Brain microvascular endothelial cell (primary cell): ENCODE measurements around the gene SH3BP2.
A peak's percentile ranks its signal among the peaks of the same experiment; 100 is the strongest.

Experiments
- DNase-seq: peaks from one replicate; pipeline ENCODE4 v3.0.0-alpha.2; 2020
- H3K27ac ChIP-seq: fragments of 250-450 bp; sonication (Bioruptor Pico); 2 replicates; pipeline ENCODE4 v1.5.1; 2020; ENCODE audit warnings: mild to moderate bottlenecking, moderate library complexity
- H3K27me3 ChIP-seq: fragments of 250-450 bp; sonication (Bioruptor Pico); replicated peaks from 2 replicates; pipeline ENCODE4 v1.5.1; 2020; ENCODE audit warnings: mild to moderate bottlenecking
- H3K36me3 ChIP-seq: fragments of 250-450 bp; sonication (Bioruptor Pico); replicated peaks from 2 replicates; pipeline ENCODE4 v1.5.1; 2020; ENCODE audit warnings: mild to moderate bottlenecking
- H3K4me3 ChIP-seq: 2 replicates; pipeline ENCODE4 v1.5.1; 2011; ENCODE audit warnings: low read depth, mild to moderate bottlenecking, control low read depth, low read length, moderate library complexity
- in situ Hi-C: cut with HindIII; loops from 2 replicates; pipeline ENCODE4 v1.10.0; 2017; ENCODE audit warnings: low sequenced_read_pairs, low pct_ligation_motif_present
- TF ChIP-seq, protein P1 (sequence below): IDR thresholded peaks from 2 replicates; pipeline ENCODE4 v1.5.1; 2011; ENCODE audit warnings: low read depth, mild to moderate bottlenecking, moderate library complexity, low read length, control low read depth, inconsistent platforms; ENCODE audit errors: missing control alignments

Gene SH3BP2

GRCh38 chr4:2829933-2830451, 37.1 kb downstream of the SH3BP2 start:
- DNase-seq: peak; percentile 33
- peaks cover 56% of the 10 kb centered on the region for H3K36me3 ChIP-seq
- no peak overlapping the region for H3K4me3 ChIP-seq
- H3K27ac ChIP-seq: no peak overlapping the region
- TF ChIP-seq, protein P1, sequence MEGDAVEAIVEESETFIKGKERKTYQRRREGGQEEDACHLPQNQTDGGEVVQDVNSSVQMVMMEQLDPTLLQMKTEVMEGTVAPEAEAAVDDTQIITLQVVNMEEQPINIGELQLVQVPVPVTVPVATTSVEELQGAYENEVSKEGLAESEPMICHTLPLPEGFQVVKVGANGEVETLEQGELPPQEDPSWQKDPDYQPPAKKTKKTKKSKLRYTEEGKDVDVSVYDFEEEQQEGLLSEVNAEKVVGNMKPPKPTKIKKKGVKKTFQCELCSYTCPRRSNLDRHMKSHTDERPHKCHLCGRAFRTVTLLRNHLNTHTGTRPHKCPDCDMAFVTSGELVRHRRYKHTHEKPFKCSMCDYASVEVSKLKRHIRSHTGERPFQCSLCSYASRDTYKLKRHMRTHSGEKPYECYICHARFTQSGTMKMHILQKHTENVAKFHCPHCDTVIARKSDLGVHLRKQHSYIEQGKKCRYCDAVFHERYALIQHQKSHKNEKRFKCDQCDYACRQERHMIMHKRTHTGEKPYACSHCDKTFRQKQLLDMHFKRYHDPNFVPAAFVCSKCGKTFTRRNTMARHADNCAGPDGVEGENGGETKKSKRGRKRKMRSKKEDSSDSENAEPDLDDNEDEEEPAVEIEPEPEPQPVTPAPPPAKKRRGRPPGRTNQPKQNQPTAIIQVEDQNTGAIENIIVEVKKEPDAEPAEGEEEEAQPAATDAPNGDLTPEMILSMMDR: no peak
- in situ Hi-C loops: no loop called here
- no peaks in the 10 kb centered on the region for H3K27me3 ChIP-seq

DNA sequence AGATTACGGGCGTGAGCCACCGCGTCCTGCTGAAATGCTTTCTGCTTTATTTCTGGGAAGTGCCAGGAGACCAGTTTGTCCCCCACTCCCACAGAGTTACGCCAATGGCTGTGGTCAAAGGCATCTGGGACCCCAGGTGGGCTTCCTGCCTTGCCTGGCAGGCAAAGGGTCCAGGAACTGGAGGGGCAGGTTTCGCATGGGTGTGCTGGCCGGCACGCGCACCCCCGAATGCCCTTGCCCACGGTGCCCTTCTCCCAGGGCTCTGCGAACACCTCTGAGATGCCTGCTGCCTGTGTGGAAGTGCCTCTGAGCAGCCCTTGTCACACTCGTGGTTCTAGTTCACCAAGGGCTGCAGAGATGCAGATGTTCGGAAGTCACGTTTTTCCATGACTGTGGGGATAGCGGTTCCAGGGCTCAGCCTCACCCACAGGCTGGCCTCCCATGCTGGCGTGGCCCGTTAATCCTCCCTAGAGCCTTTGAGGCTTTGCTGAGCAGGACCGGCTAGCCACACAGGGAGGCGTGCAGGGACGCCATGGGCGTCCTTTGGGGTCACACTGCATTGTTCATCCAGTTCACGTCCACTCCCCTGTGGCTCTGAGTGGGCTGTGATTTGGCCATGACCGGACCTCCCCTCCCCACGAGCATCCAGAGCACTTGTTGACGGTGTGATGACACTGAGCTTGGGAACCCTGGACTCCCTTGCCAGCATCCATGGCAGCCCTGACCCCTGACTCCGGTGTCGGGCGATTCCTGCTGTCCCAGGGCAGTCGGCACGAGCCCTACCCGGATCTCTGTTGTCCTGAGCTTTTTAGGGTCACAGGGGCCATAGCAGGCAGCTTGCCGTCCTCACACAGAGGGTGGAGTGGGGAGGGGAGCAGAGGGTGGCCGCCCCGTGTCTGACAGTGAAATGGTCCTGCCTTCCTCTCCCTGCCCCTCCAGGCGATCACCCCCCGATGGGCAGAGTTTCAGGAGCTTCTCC, 38.0 kb downstream of the SH3BP2 start:
- Histone ChIP-seq H3K27ac (no peak overlapping the region), H3K4me3 (no peak overlapping the region), H3K27me3 (no peaks in the 10 kb centered on the region), H3K36me3 (peaks cover 48% of the 10 kb centered on the region)
- TF ChIP-seq, protein P1: no peak
- in situ Hi-C loops: no loop called here
- no peak for DNase-seq

DNA sequence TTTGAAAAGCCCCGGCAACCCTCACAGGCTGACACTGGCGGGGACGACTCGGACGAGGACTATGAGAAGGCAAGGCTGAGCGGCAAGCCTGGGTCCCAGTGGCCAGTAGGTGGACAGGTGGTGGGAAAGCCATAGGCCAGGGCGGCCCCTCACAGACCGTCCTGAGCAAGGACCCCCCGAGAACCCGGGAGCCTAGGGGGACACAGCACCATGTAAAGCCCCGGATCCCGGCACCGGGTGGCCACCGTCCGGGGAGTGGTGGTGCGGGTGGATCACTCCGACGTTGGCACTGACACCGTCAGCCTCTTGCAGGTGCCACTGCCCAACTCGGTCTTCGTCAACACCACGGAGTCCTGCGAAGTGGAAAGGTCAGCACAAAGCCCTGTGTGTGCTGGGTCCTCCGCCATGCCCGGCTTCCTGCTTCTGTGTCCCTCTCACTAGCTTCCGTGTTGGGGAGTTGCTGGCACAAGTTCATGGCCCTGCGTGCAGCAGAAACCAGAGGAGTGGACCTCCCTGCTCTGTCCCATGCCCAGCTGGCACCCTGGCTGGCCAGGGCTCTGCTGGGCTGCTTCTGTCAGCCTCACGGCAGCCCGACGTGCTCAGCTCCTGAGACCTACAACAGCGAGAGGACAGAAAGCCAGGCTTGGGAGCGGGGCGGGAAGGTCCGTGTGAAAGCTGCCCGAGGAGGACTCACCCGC, 38.9 kb downstream of the SH3BP2 start:
- no peak overlapping the region for H3K27ac ChIP-seq

DNA sequence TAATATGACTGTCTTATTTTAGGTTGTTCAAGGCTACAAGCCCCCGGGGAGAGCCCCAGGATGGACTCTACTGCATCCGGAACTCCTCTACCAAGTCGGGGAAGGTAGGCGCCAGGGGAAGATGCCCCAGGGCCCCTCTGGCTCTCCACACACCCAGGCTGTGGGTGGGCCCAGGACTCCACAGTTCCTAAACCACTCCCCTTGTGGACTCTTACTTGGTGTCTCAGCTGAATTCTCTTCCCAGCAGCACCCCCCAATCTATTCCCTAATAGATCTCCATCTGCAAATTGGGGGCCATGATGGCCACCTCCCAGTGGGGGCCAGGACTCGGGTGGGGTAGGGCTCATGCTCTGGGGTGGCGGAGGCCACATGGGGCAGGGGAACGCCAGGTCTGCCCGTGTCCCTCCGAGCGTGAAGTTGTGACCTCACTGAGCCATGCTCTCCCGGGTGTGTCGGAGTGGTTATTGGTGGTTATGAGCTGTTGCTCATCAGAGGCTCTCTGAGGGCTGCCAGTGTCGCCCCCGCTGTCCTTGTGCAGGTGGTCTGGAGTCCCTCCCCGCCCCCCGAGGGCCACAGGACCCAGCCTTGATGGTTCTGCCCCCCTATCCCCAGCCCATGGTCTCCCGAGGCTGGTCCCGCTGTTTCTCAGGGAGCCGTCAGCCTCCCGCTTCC, 39.6 kb downstream of the SH3BP2 start:
- no peak for DNase-seq
- in situ Hi-C loops: no loop called here
- Histone ChIP-seq H3K4me3 (no peak overlapping the region), H3K36me3 (peaks cover 51% of the 10 kb centered on the region), H3K27ac (no peak overlapping the region), H3K27me3 (no peaks in the 10 kb centered on the region)
- TF ChIP-seq, protein P1: no peak

More for the DNA sequence above, 38.9 kb downstream of the SH3BP2 start:
- no peak for DNase-seq
- Histone ChIP-seq H3K27me3 (no peaks in the 10 kb centered on the region), H3K4me3 (no peak overlapping the region), H3K36me3 (peaks cover 55% of the 10 kb centered on the region)
- in situ Hi-C loops: no loop called here
- TF ChIP-seq, protein P1: no peak

DNA sequence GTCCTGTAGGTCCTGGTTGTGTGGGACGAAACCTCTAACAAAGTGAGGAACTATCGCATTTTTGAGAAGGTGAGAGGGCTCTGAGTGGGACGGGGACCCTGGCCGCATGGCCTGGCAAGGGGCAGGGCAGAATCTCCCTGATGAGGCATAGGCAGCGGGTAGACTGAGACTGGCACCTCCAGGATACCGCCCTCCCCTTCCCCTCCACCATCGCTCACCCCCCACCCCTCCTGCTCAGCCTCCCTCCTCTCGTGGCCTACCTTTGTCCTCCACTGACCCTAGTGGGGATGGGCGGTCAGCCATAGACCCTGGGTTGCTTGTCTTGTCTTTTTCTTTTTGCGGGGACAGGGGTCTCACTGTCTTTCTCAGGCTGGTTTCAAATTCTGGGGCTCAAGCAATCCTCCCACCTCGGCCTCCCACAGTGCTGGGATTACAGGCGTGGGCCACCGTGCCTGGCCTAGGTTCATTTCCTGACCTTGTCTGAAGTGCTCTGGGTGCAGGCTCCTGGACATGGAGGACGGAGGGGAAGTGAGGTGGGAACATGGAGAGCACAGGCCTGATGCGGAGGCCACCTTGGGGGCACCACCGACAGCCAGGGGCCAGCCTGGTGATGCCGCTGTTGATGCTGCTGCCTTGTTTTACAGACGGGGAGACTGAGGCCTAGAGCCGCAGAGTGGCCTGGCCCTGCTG, 40.2 kb downstream of the SH3BP2 start:
- H3K27me3 ChIP-seq: no peaks in the 10 kb centered on the region
- in situ Hi-C loops: no loop called here
- TF ChIP-seq, protein P1: no peak
- no peak for DNase-seq
- H3K36me3 ChIP-seq: peaks cover 46% of the 10 kb centered on the region
- no peak overlapping the region for H3K4me3 ChIP-seq
- H3K27ac ChIP-seq: no peak overlapping the region
